GM12878 (cell line): ENCODE results near the gene TRIM38. TPM values are rescaled to one million over a fixed set of nuclear protein-coding genes. Genes with fewer than 3 reads are reported as not detected.

Experiments used
- ATAC-seq: fragments of 200-7000 bp; cut with Tn5 transposase; 3 replicates; pipeline ENCODE4 v1.9.1; 2020; ENCODE audit warnings: mild to moderate bottlenecking, moderate library complexity
- BruUV-seq: library from RNA; stranded (reverse); fragments of 400-500 nt; replicated peaks from 2 replicates; lab custom pipeline; 2021; lab: Mats Ljungman, UMichigan
- CTCF ChIA-PET: fragments of 300-600 bp; sonication (Branson Sonifier 250); formaldehyde crosslinking; extraction: SDS; loops from one replicate; lab custom pipeline; 2021; ENCODE audit warnings: inconsistent platforms; lab: Yijun Ruan, JAX
- POLR2A ChIA-PET: fragments of 350-600 bp; formaldehyde crosslinking; extraction: SDS; loops from one replicate; lab custom pipeline; 2021; ENCODE audit warnings: inconsistent platforms; lab: Charles Lee
- RAD21 ChIA-PET: fragments of 300-600 bp; sonication (Branson Sonifier 250); formaldehyde crosslinking; loops from one replicate; lab custom pipeline; 2023; ENCODE audit warnings: antibody characterized with exemption; ENCODE audit not compliant: unreplicated experiment; lab: Charles Lee
- SMC1A ChIA-PET: fragments of 300-600 bp; sonication (Branson Sonifier 250); formaldehyde crosslinking; loops from one replicate; lab custom pipeline; 2023; ENCODE audit not compliant: unreplicated experiment, uncharacterized antibody; lab: Charles Lee
- DNase-seq: peaks from one replicate; pipeline ENCODE4 v3.0.0-alpha.2; 2011; ENCODE audit warnings: low read depth, low spot score
- FAIRE-seq: peaks from 3 replicates; lab custom pipeline; 2011; peaks lifted over from hg19 to GRCh38; lab: Jason Lieb, UNC
- H2AFZ ChIP-seq: 2 replicates; pipeline ENCODE4 v1.6.0; 2011; ENCODE audit warnings: low read depth, low read length, control low read depth; ENCODE audit not compliant: control insufficient read depth
- H3K27ac ChIP-seq: 2 replicates; pipeline ENCODE4 v1.5.1; 2011; ENCODE audit warnings: control low read depth; ENCODE audit not compliant: control insufficient read depth, insufficient read depth
- H3K27me3 ChIP-seq, 2 experiments: replicated peaks in 1 of 2; 2 replicates each; pipeline versions ENCODE4 v1.6.0 to v1.6.1; 2011; ENCODE audit warnings: low read length in 1 of 2; ENCODE audit not compliant: control insufficient read depth in 2 of 2, insufficient read depth in 2 of 2
- H3K36me3 ChIP-seq, 2 experiments: 2 replicates each; pipeline ENCODE4 v1.5.1; 2011; ENCODE audit warnings: low read length in 1 of 2; ENCODE audit not compliant: control insufficient read depth in 2 of 2, insufficient read depth in 2 of 2
- H3K4me1 ChIP-seq: 2 replicates; pipeline ENCODE4 v1.6.1; 2011; ENCODE audit warnings: mild to moderate bottlenecking, low read length, moderate library complexity, mixed read lengths; ENCODE audit not compliant: control insufficient read depth, insufficient read depth
- H3K4me2 ChIP-seq: 2 replicates; pipeline ENCODE4 v1.6.0; 2011; ENCODE audit warnings: control low read depth; ENCODE audit not compliant: control insufficient read depth, insufficient read depth
- H3K4me3 ChIP-seq: fragments of 200-600 bp; sonication (generic); 2 replicates; pipeline ENCODE4 v1.5.1; 2016
- H3K79me2 ChIP-seq: 2 replicates; pipeline ENCODE4 v1.6.0; 2011; ENCODE audit warnings: low read length; ENCODE audit not compliant: control insufficient read depth, insufficient read depth
- H3K9ac ChIP-seq: 2 replicates; pipeline ENCODE4 v1.8.0; 2011; ENCODE audit warnings: low read length, control low read depth, mixed read lengths; ENCODE audit not compliant: control insufficient read depth, insufficient read depth
- H3K9me3 ChIP-seq: replicated peaks from 3 replicates; pipeline ENCODE4 v1.5.1; 2011; ENCODE audit warnings: mild to moderate bottlenecking, low read length; ENCODE audit not compliant: control insufficient read depth, insufficient read depth
- H4K20me1 ChIP-seq: 2 replicates; pipeline ENCODE4 v1.6.0; 2011; ENCODE audit not compliant: control insufficient read depth, insufficient read depth
- CBX3 ChIP-seq: fragments of 200-600 bp; sonication (generic); IDR thresholded peaks from 2 replicates; pipeline ENCODE4 v1.6.1; 2016; ENCODE audit warnings: low read depth, borderline replicate concordance
- CEBPB ChIP-seq, 2 experiments: fragments of 150-350 bp in 1 of 2; IDR thresholded peaks; 2 replicates each; pipeline ENCODE4 v1.6.1; 2012 to 2014; ENCODE audit warnings: low read depth in 2 of 2, low read length in 2 of 2, borderline replicate concordance in 1 of 2, inconsistent platforms in 1 of 2
- HDAC2 ChIP-seq: fragments of 200-600 bp; sonication (generic); IDR thresholded peaks from 2 replicates; pipeline ENCODE4 v1.6.1; 2017
- WGBS: methylation state at CpG from one replicate; pipeline ENCODE4 v1.1.6; 2016; ENCODE audit warnings: low lambda C conversion rate; ENCODE audit not compliant: insufficient replicate concordance, insufficient coverage; ENCODE audit errors: missing lambda C conversion rate; 5-methylcytosine and 5-hydroxymethylcytosine counted together
- in situ Hi-C: fragments of 300-500 bp; cut with MboI; formaldehyde crosslinking; loops from 9 replicates; pipeline ENCODE4 v1.14.3; 2018; ENCODE audit warnings: mixed read lengths
- intact Hi-C: fragments of 100-400 bp; cut with micrococcal nuclease; formaldehyde crosslinking; loops from one replicate; pipeline ENCODE4 v1.14.2; 2022; ENCODE audit not compliant: unreplicated experiment
- polyA plus RNA-seq, 11 experiments: library from polyadenylated mRNA; depleted of rRNA in 4 of 11; unstranded in 6 of 11; stranded (reverse) in 5 of 11; fragments of >200 nt; fragmentation: Nextera tagmentation in 4 of 11; fragmentation: Illumina TruSeq in 1 of 11; extraction: Ambion mirVana in 4 of 11; extraction: Trizol in 1 of 11; gene quantifications; 1 replicate in 1 of 11; 2 replicates in 10 of 11; pipeline versions ENCODE4 v1.2.1 to v1.2.3, GENCODE V29; 2011 to 2016; ENCODE audit warnings: inconsistent platforms in 2 of 11, missing spikeins in 2 of 11, low read depth in 1 of 11
- total RNA-seq, 4 experiments: library from RNA; depleted of rRNA in 3 of 4; stranded (reverse); fragments of >200 nt in 3 of 4; fragmentation: Illumina TruSeq in 1 of 4; extraction: Trizol in 1 of 4; gene quantifications; 2 replicates each; pipeline versions ENCODE4 v1.2.1 to v1.2.3, GENCODE V29; 2013 to 2021
- TF ChIP-seq, protein P1 (sequence below): IDR thresholded peaks from 2 replicates; pipeline ENCODE4 v1.6.1; 2012; ENCODE audit warnings: improper control_type of control experiment, low read depth, low read length; ENCODE audit not compliant: insufficient replicate concordance

Gene TRIM38
- total and polyA plus RNA-seq, 10 of the 15 experiments (the other 5 are each of a cell fraction or from before 2014, with no cell fraction given) = 4.5 to 14.7 (median 11.1) TPM

DNA sequence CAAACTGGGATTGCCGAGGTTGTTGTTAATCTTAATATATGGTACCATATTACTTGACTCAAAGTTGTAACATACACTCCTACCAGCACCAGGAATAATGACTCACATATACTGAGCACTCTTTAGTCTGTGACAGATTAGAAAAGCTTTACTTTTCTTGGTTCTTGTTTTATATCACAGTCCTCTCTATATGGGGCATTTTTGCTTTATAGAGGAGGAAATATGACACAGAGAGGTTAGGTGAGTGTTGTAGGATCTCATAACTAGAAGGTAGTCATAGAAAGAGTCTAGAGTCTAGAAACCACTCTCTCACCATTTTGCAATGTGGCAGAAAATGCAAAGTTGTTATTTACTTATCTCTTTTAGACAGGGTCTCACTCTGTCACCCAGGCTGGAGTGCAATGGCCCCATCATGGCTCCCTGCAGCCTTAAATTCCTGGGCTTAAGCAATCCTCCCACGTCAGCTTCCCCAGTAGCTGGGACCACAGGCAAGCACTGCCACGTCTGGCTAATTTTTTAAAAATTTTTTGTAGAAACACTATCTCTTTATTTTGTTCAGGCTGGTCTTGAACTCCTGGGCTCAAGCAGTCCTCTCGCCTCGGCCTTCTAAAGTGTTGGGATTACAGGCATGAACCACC is 13.4 kb downstream of the TRIM38 start:
- RAD21 ChIA-PET = interaction anchor here (1.3 kb wide), 1 partner anchor 48 kb away, joined by 4 read pairs; no protein-coding TSS in a partner anchor
- CTCF ChIA-PET = interaction anchor here (0.9 to 1.4 kb wide), 4 partner anchors 10 to 256 kb away, joined by 3 to 8 read pairs (median 4); no protein-coding TSS in a partner anchor
- intact Hi-C loops (no loop called here), in situ Hi-C loops (no loop called here)
- Histone ChIP-seq H2AFZ (no peak overlapping the region), H3K9me3 (no peaks in the 10 kb centered on the region), H3K4me1 (peaks cover 6% of the 10 kb centered on the region; the same call in 1 of the 2 replicates), H3K4me3 (no peak overlapping the region), H3K27me3 (no peaks in the 10 kb centered on the region), H3K36me3 (peaks cover 4 to 43% of the 10 kb centered on the region in 2 experiments), H3K27ac (no peak overlapping the region), H3K4me2 (no peak overlapping the region), H3K9ac (no peak overlapping the region), H4K20me1 (no peaks in the 10 kb centered on the region), H3K79me2 (no peaks in the 10 kb centered on the region)
- TF ChIP-seq CBX3 (no peak), CEBPB (IDR thresholded peaks at IDR 0.05; ENCODE audit: borderline replicate concordance in 1 of 2, low read depth in 2 of 2, low read length in 2 of 2) (no peak)
- SMC1A ChIA-PET = interaction anchor here (1.1 to 1.8 kb wide), 4 partner anchors 10 to 17 kb away, joined by 3 to 5 read pairs (median 4); partner anchors contain the start of gene TRIM38
- POLR2A ChIA-PET = interaction anchor here (1.1 kb wide), 1 partner anchor 9 kb away, joined by 3 read pairs; no protein-coding TSS in a partner anchor
- DNase-seq (no peak), ATAC-seq (peak; percentile 44), FAIRE-seq (no peak)
- WGBS = 79% methylated on average over 5 of the region's 5 CpGs
- no TSS peak for BruUV-seq

DNA sequence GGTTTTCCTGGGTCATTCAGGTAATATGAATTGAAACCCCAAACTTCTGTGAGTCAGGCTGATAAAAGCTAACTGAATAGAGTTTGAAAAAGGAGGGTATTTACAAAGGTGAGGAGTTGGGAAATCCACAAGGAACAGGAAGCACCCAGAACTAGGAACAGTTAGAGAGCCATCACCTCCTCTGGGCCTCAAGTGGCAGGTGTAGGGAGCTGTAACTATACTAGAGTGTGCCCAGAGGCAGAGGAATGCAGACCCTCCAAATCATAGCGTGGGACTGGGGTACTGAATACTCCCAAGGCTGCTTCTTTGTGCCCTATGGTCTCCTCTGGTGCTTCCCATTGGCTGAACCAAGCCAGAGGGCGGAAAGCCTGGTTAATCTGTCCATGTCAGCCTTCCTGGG is 18.3 kb downstream of the TRIM38 start:
- RAD21 ChIA-PET = no interaction called here
- Histone ChIP-seq H3K9ac (no peak overlapping the region), H3K4me1 (no peaks in the 10 kb centered on the region), H3K27ac (no peak overlapping the region), H3K27me3 (no peaks in the 10 kb centered on the region), H3K4me3 (no peak overlapping the region), H4K20me1 (no peaks in the 10 kb centered on the region), H3K4me2 (no peak overlapping the region), H3K79me2 (no peaks in the 10 kb centered on the region), H3K36me3 (peaks cover 10 to 27% of the 10 kb centered on the region in 2 experiments), H2AFZ (no peak overlapping the region), H3K9me3 (no peaks in the 10 kb centered on the region)
- TF ChIP-seq HDAC2 = no peak
- TF ChIP-seq, protein P1, sequence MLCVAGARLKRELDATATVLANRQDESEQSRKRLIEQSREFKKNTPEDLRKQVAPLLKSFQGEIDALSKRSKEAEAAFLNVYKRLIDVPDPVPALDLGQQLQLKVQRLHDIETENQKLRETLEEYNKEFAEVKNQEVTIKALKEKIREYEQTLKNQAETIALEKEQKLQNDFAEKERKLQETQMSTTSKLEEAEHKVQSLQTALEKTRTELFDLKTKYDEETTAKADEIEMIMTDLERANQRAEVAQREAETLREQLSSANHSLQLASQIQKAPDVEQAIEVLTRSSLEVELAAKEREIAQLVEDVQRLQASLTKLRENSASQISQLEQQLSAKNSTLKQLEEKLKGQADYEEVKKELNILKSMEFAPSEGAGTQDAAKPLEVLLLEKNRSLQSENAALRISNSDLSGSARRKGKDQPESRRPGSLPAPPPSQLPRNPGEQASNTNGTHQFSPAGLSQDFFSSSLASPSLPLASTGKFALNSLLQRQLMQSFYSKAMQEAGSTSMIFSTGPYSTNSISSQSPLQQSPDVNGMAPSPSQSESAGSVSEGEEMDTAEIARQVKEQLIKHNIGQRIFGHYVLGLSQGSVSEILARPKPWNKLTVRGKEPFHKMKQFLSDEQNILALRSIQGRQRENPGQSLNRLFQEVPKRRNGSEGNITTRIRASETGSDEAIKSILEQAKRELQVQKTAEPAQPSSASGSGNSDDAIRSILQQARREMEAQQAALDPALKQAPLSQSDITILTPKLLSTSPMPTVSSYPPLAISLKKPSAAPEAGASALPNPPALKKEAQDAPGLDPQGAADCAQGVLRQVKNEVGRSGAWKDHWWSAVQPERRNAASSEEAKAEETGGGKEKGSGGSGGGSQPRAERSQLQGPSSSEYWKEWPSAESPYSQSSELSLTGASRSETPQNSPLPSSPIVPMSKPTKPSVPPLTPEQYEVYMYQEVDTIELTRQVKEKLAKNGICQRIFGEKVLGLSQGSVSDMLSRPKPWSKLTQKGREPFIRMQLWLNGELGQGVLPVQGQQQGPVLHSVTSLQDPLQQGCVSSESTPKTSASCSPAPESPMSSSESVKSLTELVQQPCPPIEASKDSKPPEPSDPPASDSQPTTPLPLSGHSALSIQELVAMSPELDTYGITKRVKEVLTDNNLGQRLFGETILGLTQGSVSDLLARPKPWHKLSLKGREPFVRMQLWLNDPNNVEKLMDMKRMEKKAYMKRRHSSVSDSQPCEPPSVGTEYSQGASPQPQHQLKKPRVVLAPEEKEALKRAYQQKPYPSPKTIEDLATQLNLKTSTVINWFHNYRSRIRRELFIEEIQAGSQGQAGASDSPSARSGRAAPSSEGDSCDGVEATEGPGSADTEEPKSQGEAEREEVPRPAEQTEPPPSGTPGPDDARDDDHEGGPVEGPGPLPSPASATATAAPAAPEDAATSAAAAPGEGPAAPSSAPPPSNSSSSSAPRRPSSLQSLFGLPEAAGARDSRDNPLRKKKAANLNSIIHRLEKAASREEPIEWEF = no peak
- no TSS peak for BruUV-seq
- SMC1A ChIA-PET = interaction anchor here (1.4 to 2.8 kb wide), 2 partner anchors 12 to 37 kb away, joined by 3 to 15 read pairs; no protein-coding TSS in a partner anchor
- ATAC-seq (no peak), FAIRE-seq (no peak), DNase-seq (no peak)
- 100% methylated on average over 2 of the region's 2 CpGs for WGBS
- intact Hi-C loops = no loop called here
- CTCF ChIA-PET = interaction anchor here (1.4 to 3.3 kb wide), 4 partner anchors 9 to 36 kb away, joined by 3 to 11 read pairs (median 4); no protein-coding TSS in a partner anchor
- in situ Hi-C loops = no loop called here
- POLR2A ChIA-PET = interaction anchor here (1.2 to 2.8 kb wide), 2 partner anchors 12 kb away, joined by 4 to 7 read pairs; no protein-coding TSS in a partner anchor
